Body of pancreas (tissue), 4 donors: ENCODE measurements around the gene ZNF263.

Experiments used
- POLR2A ChIP-seq, 3 donors: fragments of 450-650 bp; IDR thresholded peaks; one replicate each; pipeline ENCODE4 v1.6.1; 2016; ENCODE audit warnings: antibody characterized with exemption in 3 of 3, mild to moderate bottlenecking in 2 of 3
- TF ChIP-seq, protein P1 (sequence below), 7 experiments: fragments of 450-650 bp in 4 of 7; fragments of 200-600 bp in 3 of 7; sonication (generic) in 3 of 7; IDR thresholded peaks; one replicate each; pipeline ENCODE4 v1.5.1; 2016 to 2019; ENCODE audit warnings: antibody characterized with exemption in 7 of 7

- TF ChIP-seq POLR2A (IDR thresholded peaks at IDR 0.05): no peak
- TF ChIP-seq, protein P1, sequence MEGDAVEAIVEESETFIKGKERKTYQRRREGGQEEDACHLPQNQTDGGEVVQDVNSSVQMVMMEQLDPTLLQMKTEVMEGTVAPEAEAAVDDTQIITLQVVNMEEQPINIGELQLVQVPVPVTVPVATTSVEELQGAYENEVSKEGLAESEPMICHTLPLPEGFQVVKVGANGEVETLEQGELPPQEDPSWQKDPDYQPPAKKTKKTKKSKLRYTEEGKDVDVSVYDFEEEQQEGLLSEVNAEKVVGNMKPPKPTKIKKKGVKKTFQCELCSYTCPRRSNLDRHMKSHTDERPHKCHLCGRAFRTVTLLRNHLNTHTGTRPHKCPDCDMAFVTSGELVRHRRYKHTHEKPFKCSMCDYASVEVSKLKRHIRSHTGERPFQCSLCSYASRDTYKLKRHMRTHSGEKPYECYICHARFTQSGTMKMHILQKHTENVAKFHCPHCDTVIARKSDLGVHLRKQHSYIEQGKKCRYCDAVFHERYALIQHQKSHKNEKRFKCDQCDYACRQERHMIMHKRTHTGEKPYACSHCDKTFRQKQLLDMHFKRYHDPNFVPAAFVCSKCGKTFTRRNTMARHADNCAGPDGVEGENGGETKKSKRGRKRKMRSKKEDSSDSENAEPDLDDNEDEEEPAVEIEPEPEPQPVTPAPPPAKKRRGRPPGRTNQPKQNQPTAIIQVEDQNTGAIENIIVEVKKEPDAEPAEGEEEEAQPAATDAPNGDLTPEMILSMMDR (IDR thresholded peaks at IDR 0.05): no peak
Measured at GRCh38 chr16:3262517-3262916, 20.8 kb upstream of the ZNF263 start.
